ENCODE measurements around the gene RNF144A. TPM values are rescaled to one million over a fixed set of nuclear protein-coding genes. Genes with fewer than 3 reads are reported as not detected.

Gene RNF144A
- total and polyA plus RNA-seq, 2 of the 13 experiments (the other 11 are each of a cell fraction or from before 2014, with no cell fraction given) = 13.9 to 16.5 TPM

- in situ Hi-C loops (cut with HindIII; ENCODE audit: extremely low pct_ligation_motif_present, low pct_unique_long_range_greater_than_20kb) = no loop called here
- Histone ChIP-seq H3K4me3 (replicated peaks in 1 of 3; ENCODE audit: insufficient read depth in 1 of 3, low read depth in 2 of 3, low read length in 3 of 3) (no peak overlapping the region), H3K9me3 (ENCODE audit: low read length) (no peaks in the 10 kb centered on the region), H3K4me2 (ENCODE audit: low read depth, low read length) (no peak overlapping the region), H3K27ac (ENCODE audit: extremely low read length, insufficient read depth, low read length) (no peak overlapping the region), H2AFZ (ENCODE audit: low read length) (no peak overlapping the region), H3K36me3 (replicated peaks in 1 of 2; ENCODE audit: control insufficient read depth in 1 of 2, insufficient read depth in 2 of 2, low read length in 2 of 2) (no peaks in the 10 kb centered on the region; a peak in 1 of 5 replicates), H4K20me1 (ENCODE audit: insufficient read depth, low read length) (no peaks in the 10 kb centered on the region), H3K79me2 (ENCODE audit: insufficient read depth, low read length) (no peaks in the 10 kb centered on the region), H3K27me3 (ENCODE audit: control insufficient read depth in 1 of 2, insufficient read depth in 2 of 2, low read length in 2 of 2) (peaks cover 0 to 33% of the 10 kb centered on the region in 2 experiments; a peak in 2 of 5 replicates), H3K4me1 (ENCODE audit: insufficient read depth, low read length) (peaks cover 10% of the 10 kb centered on the region; the same call in 1 of the 2 replicates), H3K9ac (ENCODE audit: insufficient read depth, low read depth, low read length) (no peak overlapping the region)
- POLR2A ChIA-PET = no interaction called here
- no peak for ATAC-seq
- WGBS (ENCODE audit: low lambda C conversion rate) = 37% methylated on average over 4 of the region's 4 CpGs
- TF ChIP-seq MEF2D (CRISPR knock-in tag; IDR thresholded peaks at IDR 0.05) (no peak), ZFAT (CRISPR knock-in tag; conservative IDR thresholded peaks at IDR 0.05) (no peak)
- no peak for DNase-seq (ENCODE audit: low spot score)
- intact Hi-C loops (cut with micrococcal nuclease; ENCODE audit: unreplicated experiment) = no loop called here
- FAIRE-seq = no peak
- no TSS peak for BruUV-seq (replicated peaks)
- CTCF ChIA-PET (ENCODE audit: low intra/inter-chr PET ratio, low total read pairs) = no interaction called here
These were observed 38.7 kb upstream of the RNF144A start for GRCh38 chr2:6878549-6878948.

GRCh38 chr2:6879011-6879410 is 38.2 kb upstream of the RNF144A start:
- no peak overlapping the region for H3K4me2 ChIP-seq (ENCODE audit: low read depth, low read length)
- no peaks in the 10 kb centered on the region for H3K9me3 ChIP-seq (ENCODE audit: low read length)
- no peaks in the 10 kb centered on the region; a peak in 1 of 5 replicates for H3K36me3 ChIP-seq (replicated peaks in 1 of 2; ENCODE audit: control insufficient read depth in 1 of 2, insufficient read depth in 2 of 2, low read length in 2 of 2)
- H3K27ac ChIP-seq (ENCODE audit: extremely low read length, insufficient read depth, low read length) = no peak overlapping the region
- FAIRE-seq = no peak
- DNase-seq (ENCODE audit: low spot score) = no peak
- no peak for ATAC-seq
- H3K4me1 ChIP-seq (ENCODE audit: insufficient read depth, low read length) = peaks cover 10% of the 10 kb centered on the region; the same call in 1 of the 2 replicates
- WGBS (ENCODE audit: low lambda C conversion rate) = 0% methylated on average over 2 of the region's 2 CpGs
- H4K20me1 ChIP-seq (ENCODE audit: insufficient read depth, low read length) = no peaks in the 10 kb centered on the region
- H3K4me3 ChIP-seq (replicated peaks in 1 of 3; ENCODE audit: insufficient read depth in 1 of 3, low read depth in 2 of 3, low read length in 3 of 3) = no peak overlapping the region
- BruUV-seq (replicated peaks) = no TSS peak
- H2AFZ ChIP-seq (ENCODE audit: low read length) = no peak overlapping the region
- H3K9ac ChIP-seq (ENCODE audit: insufficient read depth, low read depth, low read length) = no peak overlapping the region
- CTCF ChIA-PET (ENCODE audit: low intra/inter-chr PET ratio, low total read pairs) = no interaction called here
- intact Hi-C loops (cut with micrococcal nuclease; ENCODE audit: unreplicated experiment) = no loop called here
- in situ Hi-C loops (cut with HindIII; ENCODE audit: extremely low pct_ligation_motif_present, low pct_unique_long_range_greater_than_20kb) = no loop called here
- no peaks in the 10 kb centered on the region for H3K79me2 ChIP-seq (ENCODE audit: insufficient read depth, low read length)
- POLR2A ChIA-PET = no interaction called here
- peaks cover 0 to 34% of the 10 kb centered on the region in 2 experiments; a peak in 2 of 5 replicates for H3K27me3 ChIP-seq (ENCODE audit: control insufficient read depth in 1 of 2, insufficient read depth in 2 of 2, low read length in 2 of 2)
- no peak for TF ChIP-seq ZNF335 (CRISPR knock-in tag; IDR thresholded peaks at IDR 0.05)
- no peak for TF ChIP-seq JUN (CRISPR knock-in tag; IDR thresholded peaks at IDR 0.05)
- TF ChIP-seq ZBTB37 (CRISPR knock-in tag; IDR thresholded peaks at IDR 0.05) = no peak
- TF ChIP-seq, protein P1, sequence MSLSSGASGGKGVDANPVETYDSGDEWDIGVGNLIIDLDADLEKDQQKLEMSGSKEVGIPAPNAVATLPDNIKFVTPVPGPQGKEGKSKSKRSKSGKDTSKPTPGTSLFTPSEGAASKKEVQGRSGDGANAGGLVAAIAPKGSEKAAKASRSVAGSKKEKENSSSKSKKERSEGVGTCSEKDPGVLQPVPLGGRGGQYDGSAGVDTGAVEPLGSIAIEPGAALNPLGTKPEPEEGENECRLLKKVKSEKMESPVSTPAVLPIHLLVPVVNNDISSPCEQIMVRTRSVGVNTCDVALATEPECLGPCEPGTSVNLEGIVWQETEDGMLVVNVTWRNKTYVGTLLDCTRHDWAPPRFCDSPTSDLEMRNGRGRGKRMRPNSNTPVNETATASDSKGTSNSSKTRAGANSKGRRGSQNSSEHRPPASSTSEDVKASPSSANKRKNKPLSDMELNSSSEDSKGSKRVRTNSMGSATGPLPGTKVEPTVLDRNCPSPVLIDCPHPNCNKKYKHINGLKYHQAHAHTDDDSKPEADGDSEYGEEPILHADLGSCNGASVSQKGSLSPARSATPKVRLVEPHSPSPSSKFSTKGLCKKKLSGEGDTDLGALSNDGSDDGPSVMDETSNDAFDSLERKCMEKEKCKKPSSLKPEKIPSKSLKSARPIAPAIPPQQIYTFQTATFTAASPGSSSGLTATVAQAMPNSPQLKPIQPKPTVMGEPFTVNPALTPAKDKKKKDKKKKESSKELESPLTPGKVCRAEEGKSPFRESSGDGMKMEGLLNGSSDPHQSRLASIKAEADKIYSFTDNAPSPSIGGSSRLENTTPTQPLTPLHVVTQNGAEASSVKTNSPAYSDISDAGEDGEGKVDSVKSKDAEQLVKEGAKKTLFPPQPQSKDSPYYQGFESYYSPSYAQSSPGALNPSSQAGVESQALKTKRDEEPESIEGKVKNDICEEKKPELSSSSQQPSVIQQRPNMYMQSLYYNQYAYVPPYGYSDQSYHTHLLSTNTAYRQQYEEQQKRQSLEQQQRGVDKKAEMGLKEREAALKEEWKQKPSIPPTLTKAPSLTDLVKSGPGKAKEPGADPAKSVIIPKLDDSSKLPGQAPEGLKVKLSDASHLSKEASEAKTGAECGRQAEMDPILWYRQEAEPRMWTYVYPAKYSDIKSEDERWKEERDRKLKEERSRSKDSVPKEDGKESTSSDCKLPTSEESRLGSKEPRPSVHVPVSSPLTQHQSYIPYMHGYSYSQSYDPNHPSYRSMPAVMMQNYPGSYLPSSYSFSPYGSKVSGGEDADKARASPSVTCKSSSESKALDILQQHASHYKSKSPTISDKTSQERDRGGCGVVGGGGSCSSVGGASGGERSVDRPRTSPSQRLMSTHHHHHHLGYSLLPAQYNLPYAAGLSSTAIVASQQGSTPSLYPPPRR (CRISPR knock-in tag; IDR thresholded peaks at IDR 0.05; ENCODE audit: borderline replicate concordance) = no peak
- TF ChIP-seq POGZ (CRISPR knock-in tag; IDR thresholded peaks at IDR 0.05) = no peak
- TF ChIP-seq, protein P2, sequence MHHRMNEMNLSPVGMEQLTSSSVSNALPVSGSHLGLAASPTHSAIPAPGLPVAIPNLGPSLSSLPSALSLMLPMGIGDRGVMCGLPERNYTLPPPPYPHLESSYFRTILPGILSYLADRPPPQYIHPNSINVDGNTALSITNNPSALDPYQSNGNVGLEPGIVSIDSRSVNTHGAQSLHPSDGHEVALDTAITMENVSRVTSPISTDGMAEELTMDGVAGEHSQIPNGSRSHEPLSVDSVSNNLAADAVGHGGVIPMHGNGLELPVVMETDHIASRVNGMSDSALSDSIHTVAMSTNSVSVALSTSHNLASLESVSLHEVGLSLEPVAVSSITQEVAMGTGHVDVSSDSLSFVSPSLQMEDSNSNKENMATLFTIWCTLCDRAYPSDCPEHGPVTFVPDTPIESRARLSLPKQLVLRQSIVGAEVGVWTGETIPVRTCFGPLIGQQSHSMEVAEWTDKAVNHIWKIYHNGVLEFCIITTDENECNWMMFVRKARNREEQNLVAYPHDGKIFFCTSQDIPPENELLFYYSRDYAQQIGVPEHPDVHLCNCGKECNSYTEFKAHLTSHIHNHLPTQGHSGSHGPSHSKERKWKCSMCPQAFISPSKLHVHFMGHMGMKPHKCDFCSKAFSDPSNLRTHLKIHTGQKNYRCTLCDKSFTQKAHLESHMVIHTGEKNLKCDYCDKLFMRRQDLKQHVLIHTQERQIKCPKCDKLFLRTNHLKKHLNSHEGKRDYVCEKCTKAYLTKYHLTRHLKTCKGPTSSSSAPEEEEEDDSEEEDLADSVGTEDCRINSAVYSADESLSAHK (CRISPR knock-in tag; IDR thresholded peaks at IDR 0.05; ENCODE audit: borderline replicate concordance) = no peak
- no peak for TF ChIP-seq NFE2L1 (CRISPR knock-in tag; IDR thresholded peaks at IDR 0.05; ENCODE audit: borderline replicate concordance)

All from HepG2 (cell line).